GM21619 (cell line): ENCODE results near the gene CCDC120.

Experiments
- ATAC-seq: cut with Tn5 transposase; IDR thresholded peaks from one replicate; pipeline ENCODE4 v1.9.1; 2021; ENCODE audit not compliant: unreplicated experiment

CCDC120 gene, protein sequence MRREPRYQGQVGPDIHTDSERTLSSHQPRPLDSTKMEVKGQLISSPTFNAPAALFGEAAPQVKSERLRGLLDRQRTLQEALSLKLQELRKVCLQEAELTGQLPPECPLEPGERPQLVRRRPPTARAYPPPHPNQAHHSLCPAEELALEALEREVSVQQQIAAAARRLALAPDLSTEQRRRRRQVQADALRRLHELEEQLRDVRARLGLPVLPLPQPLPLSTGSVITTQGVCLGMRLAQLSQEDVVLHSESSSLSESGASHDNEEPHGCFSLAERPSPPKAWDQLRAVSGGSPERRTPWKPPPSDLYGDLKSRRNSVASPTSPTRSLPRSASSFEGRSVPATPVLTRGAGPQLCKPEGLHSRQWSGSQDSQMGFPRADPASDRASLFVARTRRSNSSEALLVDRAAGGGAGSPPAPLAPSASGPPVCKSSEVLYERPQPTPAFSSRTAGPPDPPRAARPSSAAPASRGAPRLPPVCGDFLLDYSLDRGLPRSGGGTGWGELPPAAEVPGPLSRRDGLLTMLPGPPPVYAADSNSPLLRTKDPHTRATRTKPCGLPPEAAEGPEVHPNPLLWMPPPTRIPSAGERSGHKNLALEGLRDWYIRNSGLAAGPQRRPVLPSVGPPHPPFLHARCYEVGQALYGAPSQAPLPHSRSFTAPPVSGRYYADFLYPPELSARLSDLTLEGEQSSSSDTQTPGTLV

DNA sequence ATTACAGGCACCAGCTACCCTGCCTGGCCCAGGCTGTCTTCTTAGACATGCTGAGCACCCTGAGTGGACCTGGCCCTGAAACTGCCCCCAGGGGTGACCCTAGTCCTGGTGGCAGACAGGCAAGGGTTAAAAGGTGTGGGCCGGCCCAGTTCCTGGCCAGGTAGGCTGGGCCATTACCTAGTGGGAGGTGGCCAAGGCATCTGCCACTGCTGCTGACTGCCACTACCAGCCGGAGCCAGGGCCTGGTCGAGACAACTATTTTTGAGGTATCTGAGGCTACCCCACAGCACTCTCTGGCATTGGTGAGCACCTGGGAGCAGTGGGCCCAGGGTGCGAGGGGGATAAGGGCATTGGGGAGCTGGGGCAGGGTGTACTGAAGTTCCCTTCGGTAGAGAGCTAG is at the start of gene CCDC120:
Gene CCDC120 (plus strand): TSS at position 206 of the 400 bp plus-strand sequence. CDS start 3,043 bp downstream, outside the sequence.
- ATAC-seq: no peak

DNA sequence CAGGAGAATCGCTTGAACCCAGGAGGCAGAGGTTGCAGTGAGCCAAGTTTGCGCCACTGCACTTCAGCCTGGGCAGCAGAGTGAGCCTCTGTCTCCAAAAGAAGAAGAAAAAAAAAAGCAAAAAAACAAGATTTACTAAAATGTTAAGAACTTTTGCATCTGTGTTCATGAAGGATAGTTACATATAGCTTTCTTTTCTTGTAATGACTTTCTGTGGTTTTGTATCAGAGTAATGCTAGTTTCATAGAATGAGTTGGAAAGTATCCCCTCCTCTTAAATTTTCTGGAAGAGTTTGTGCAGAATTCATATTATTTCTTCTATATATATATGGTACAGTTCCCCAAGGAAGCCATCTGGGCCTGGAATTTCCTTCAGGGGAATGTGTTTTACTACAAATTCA is 39.7 kb upstream of the CCDC120 start:
- no peak for ATAC-seq

DNA sequence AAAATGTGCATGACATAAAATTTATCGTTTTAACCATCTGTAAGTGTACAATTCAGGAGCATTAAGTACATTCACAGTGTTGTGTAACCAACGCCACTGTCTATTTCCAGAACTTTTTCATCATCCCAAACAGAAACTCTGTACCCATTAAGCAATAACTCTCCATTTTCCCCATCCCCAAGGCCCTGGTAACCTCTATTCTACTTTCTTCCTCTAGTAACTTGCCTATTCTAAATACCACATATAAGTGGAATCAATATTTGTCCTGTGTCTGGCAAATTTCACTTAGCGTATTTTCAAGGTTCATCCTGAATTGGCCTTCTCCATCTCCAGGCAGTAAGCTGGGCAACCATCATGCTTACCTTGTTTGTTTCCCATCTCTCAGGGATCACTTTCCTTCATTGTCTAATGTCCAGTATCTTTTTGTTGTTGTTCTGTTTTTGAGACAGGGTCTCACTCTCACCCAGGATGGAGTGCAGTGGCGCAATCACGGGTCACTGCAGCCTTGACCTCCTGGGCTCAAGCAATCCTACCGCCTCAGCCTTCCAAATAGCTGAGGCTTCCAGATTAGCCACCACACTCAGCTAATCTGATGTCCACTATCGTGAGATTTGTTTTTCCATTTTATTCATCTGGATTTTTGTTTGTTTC is 39.1 kb upstream of the CCDC120 start:
- ATAC-seq: no peak

DNA sequence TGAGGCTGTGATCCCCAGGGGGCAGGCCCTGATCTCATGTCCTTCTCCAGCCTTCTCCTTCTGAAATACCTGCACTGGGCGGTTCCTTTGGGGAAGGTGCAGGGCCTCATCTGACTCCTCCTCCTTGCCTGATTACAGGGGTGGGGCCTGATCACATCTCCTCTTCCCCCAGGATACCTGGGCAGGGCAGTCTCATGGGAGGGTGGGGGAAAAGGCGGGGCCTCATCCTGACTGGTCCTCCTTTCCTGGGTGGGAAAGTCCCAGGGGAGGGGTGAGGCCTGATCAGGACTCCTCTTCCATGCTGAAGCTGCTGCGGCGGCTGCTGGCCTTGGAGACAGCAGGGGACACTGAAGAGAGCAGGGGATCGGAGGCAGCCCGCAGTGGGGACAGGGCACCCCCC is 28.9 kb upstream of the CCDC120 start:
- no peak for ATAC-seq

DNA sequence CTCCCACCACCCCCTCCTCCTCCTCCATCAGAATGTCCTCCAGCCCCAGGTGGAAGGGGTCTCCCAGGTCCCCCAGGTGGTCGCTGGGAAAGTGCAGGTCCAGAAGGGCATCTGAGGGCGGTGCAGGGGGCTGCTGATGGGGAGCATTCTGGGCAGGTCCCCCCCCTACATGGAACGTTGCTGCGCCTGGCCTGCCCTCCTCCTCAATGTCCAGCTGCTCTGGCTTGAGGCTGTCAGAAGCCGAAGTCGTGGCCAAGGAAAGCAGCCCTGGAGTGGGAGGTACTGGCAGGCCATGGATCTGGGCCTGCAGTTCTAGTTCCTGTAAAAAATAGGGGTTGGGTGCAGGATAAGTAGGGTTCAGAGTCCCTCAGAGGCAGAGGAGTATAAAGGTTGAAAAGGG is 28.5 kb upstream of the CCDC120 start:
- no peak for ATAC-seq

DNA sequence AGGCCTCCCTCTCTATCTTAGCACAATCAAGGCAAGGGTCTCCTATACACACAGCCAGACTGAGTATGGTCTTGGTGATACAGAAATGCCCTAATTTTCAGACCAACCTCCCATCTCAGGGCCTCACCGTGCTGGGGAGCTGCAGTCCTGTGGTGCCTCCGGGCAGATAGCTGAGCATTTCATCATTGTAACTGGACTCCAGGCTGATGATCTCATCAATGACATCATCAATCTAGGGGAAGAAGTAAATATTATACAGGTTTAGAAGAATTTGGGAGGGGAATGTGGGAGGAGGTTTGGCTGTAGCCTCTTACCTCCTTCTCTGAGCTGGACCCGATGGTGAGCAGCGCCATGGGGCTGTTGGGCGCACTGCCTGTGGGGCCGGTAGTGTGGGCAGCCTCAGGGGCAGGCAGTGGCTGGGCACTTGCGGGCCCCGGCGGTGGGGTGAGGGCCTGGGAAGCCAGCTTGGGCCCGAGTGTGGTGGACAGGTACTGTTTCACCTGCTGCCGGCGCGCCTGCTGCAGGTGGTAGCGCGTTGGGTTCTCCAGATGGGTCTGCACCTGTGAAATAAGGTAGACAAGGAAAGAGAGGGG is 20.8 kb upstream of the CCDC120 start:
- no peak for ATAC-seq

DNA sequence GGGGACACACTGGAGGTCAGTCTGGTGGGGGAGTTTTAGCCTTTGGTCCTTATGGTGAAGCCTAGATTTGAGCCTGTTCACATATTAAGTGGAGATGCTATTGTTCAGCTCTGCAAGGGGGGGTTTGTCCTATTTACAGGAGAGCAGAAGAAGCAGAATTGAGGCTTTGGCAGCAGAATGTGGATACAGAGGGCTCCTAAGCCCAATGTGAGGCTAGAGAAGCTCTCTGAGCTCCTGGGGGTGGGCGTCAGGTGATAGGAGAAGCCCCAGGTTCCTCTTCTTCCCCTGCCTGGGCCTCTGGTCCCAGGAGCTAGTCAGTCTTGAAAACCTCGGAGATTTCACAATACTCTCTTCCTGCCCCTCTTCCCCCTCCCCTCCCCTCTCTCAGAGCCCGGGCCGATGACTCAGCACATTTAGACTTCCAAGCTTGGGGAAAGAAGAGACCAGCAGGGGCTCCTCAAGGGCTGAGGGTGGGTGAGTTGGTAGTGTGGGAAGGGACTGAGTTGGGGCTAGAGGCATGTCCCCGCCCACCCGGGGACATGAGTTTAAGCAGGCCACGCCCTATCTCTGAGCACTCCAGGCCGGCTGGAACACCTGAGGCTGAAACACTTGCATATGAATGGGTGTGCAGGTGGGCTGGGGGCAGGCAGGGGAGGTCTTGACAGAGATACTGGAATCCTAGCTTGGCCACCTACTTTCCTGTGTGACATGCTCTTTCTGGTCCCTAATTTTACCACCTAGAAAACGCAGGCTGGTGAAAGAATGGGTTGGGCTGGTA is 19.0 kb upstream of the CCDC120 start:
- ATAC-seq: no peak

DNA sequence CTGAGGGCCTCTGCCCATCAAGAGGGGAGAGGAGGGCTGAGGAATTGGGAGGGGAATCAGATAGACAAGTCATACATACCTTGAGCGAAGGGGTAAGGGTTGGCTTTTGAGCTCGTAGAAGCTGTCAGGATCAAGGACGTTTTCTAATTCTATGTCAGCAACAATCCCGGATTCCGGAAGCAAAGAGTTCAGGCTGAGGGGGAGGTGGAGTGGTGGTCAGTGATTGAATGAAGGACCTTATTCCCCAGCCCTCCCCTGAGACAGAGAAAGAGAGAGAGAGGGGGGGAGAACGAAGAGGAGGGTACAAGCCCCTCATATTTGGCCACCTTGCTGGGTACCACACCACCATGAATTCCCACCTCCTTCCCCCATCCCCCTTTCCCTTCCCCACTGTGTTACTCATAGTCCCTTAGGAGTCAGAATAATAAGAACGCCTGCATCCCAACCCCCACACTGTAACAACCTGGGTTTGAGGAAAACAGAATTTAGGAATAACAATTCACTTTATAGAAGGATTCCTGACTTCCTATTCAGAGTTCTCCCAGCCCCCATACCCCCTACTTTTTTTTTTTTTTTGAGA is 18.3 kb upstream of the CCDC120 start:
- ATAC-seq: no peak

DNA sequence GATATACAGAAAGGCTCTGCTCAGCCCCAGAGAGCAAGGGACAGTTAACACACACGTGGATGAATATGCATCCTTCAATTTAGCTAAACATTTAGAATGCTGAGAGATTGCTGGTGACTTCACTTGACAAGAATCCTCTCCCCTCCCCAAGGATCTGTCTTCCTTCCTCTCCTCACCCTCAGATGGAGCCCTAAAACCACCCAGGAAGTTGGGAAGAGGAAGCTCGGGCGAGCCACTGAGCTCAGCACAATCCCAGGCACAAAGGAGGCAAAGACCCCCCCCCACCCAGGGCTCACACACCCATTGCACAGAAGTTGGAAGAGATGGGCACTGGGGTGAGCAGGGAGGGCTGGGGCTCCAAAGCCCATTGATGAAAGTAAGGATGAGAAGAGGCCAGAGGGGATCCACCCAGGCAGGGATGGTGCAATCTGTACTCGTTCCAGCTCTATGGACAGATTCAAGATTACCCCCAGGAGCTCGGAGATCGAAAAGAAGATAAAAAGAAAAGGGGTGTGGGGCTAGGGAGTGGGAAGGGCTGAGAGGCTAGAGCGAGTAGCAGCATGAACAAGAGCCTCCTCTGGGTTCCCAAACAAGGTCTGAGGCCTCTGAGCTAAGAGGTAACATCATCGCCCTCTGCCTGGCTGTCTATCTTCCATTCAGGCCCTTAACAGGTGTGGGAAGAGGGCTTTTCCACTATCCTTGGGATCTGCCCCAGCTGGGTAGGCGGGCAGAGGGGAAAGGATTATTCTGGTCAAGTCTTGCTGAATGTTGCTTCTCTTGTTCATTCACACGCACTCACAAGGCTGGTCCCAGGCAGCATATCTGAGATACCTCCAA is 16.8 kb upstream of the CCDC120 start:
- no peak for ATAC-seq

DNA sequence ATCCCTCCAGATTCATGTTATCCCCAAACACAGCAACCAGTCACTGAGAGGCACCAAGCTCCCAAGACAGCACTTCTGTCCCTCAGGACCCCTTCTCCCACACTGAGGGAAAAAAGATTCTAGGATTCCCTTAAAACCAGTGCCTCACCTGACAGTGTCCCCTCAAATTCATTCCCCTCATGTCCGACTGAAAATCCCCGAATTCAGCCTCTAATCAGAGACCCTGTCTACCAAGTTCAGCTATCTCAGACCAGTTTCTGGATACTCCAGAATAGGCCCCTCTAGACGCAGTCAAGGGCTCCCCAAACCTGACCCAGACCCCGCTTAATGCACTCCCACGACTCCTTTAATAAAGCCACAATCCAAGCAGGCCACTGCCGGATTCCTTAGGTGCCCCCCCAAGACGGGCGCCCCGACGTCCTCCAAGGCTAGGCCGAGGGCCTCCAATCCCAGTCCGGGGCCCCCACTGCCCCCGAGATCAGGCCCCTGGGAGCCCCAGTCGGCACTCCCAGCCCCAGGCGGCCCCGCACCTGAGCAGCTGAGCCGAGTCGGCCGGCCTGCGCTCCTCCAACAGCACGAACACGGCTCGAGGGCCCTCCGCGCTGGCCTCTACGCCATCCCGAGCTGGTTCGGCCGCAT is 16.1 kb upstream of the CCDC120 start:
- ATAC-seq: no peak

DNA sequence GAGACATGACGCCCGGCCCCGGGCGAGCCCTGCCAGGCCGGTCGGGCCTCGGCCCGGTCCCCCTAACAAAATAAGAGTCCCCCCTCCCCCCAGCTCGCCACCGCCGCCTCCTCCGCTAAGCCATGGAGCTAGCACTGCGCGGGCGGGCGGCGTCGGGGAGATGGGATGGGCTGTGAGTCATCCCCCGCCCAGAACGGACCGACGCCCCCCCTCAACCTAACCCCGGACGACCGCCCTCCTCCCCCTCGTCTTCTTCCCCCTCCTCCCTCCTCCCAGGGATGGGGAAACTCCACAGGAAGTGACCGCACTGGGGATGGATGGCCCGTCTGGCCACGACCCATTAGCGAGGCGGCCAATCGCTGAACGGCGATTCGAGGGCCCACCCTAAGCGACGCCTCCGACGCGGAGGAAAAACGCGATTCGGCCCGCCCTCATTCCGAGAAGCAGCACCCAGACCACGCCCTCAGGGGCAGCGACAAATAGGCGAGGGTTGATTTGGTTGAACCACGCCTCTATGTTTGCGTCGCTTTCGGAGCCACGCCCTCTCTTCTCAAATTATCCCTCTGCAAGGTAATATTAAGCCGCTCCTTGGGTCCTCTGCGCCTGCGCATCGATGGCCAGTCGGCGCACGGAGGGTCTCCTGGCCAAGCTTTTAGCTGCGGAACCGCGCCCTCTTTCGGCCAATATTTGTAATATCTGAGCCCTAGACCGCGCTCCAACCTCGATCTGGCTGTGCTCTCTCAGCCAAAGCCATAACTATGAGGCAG is 15.4 kb upstream of the CCDC120 start, which contains the start of gene TFE3:
Gene TFE3 (minus strand): TSS at position 138 of the 767 bp plus-strand sequence. CDS start 131 bp downstream, at position 7.
- ATAC-seq: peak; percentile 90

DNA sequence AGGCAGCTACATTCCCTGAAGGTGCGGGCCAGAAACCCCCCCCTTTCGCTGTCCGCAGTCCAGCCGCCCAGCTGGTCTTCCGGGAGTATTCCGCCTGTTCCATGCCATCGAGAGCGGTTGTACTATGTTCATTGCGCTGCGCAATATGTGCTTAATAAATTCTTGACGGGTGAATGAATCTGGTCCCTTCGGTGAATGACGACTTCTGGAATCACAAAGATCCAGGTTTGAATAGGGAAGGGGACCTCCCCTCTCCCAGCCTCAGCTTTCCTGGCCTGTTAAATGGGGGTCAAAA is 14.9 kb upstream of the CCDC120 start:
- no peak for ATAC-seq

DNA sequence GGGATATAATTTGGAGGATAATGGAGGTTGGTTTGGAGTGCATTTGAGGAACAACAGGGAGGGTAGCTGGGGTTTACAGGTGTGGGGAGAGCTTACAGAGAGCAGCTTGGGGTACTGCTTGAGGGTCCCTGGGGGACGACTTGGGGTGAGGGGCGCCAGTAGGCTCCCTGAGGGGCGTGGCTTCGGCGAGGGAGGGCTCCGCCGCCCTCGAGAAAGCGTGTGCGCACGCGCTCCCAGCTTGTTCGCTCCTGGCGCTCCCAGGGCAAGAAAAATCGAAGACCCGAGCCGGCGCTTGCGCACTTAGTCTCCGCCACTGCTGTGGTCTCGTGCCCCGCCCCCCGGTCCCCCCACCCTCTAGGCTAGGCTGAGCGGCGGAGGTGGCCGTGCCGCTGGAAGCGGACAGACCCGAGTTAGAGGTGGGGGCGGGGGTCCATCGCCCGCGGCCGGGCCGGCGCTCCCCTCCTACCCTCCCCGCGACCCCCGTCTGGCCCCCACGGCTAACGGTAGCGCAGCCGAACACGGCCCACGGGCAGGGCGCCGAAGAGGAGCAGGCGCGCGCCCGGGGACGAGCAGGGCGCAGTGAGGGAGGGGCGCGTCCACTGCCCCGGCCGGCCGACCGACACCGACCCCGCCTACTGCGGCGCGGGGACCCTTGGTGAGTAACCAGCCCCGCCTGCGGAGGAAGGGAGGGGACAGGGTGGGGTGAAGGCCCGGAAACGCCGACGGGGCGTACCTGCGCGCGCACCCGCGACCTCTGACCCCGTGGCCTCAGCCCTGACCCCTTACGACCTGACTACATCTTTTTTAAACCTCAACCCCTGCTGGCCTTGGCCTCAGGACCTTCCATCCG is 5.4 kb upstream of the CCDC120 start:
- no peak for ATAC-seq

DNA sequence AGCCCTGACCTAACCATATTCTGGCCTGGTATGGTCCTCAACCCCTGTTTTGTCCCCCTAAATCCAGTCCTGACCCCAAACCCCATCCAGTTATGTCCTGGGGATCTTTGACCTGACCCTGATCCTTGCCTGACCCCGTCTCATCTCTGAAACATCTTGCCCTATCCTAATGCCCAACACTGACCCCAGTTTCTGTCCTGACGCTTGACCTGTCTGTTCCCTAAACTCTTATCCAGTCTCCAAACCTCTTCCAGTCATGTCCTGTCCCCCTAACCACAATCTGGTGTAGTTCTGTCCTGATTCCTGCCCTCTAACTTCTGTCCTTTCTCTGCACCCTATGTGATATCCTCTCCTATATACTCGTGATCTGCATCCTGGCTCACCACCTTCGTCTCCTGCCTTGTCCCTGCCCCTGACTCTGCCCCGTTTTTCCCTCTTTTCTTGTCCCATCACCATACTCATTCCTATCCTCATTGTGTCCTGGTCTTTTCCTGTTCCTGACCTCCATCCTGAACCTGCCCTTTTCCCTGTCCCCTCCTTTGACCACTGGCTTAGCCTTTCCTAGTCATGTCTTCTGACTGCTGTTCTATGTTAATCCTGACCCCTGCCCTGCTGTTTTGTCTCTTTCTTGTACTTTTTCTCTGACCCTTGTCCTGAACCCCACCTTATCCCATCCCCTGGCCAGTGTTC is 4.6 kb upstream of the CCDC120 start:
- no peak for ATAC-seq

DNA sequence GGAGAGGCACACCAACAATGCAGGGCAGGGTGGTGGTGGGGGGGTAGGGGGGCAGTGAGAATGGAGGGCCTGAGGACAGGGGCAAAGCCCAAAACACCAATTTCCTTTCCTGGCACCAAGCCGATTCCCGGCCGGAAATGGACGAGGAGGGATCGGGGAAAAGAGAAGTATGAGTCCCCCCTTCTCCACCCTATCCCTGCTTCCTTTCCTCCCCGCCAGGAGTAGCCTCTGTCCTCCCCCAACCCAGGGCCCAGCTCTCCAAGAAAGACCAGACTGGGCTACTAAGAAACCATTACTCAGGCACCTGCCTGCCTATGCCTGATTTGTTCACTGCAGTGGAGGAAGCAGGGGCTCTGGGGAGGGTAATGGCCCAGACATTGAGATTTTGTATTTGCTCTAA is 402 bp downstream of the CCDC120 start:
- ATAC-seq: no peak

DNA sequence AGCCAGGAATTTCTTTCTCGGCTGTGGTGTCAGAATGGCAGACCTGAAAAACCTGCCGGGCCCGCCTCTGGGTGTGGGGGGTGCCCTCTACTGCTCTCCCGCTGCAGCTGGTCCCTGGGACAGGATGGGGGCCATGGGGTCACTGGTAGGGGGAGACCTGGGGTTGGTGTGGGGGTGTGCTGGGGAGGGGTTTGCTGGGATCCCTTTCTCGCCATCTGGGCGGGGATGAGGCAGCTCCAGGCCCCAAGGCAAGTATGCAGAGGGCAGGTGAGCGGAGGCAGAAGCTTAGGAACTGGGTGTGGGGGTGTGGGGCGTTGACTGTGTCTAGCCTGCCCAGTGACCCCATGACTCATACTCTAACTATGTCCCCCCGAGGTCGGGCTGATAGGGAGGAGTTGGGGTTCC is 884 bp downstream of the CCDC120 start:
- ATAC-seq: no peak

DNA sequence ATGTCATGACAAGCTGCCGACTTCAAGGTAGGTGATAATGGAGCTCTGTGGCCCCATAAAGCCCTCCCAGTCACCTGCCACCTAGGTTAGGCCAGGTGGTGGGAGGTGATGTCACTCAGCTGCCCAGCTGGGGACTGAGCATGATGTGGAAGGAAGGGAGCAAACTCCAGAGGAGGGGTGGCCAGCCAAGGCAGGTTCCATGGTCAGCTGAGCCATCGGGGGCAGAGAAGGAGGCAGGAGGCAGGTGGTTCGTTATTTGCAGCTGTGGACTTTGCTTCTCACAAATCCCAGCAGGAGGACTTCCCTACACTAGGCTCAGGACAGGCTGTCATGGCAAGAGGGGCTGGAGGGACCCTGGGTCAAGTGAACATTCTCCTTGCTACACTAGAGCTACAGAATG is 2.1 kb downstream of the CCDC120 start:
- no peak for ATAC-seq
